ENCODE data around the gene PTPRM.

The PTPRM gene

GRCh38 chr18:8300751-8301410, 733.8 kb downstream of the PTPRM start:
- DNase-seq = no peak

GRCh38 chr18:8301427-8302172, 734.5 kb downstream of the PTPRM start:
- DNase-seq = no peak

- DNase-seq = no peak
Observed at GRCh38 chr18:8303151-8303755, 736.1 kb downstream of the PTPRM start.

GRCh38 chr18:8307960-8308359, 740.8 kb downstream of the PTPRM start:
- no peak for DNase-seq

- no peak for DNase-seq
Observed at GRCh38 chr18:8313043-8313442, 745.9 kb downstream of the PTPRM start.

GRCh38 chr18:8314124-8314523, 747.0 kb downstream of the PTPRM start:
- no peak for DNase-seq

GRCh38 chr18:8319798-8320489, 752.8 kb downstream of the PTPRM start:
- DNase-seq = no peak

- no peak for DNase-seq
Observed at GRCh38 chr18:8322486-8322885, 755.4 kb downstream of the PTPRM start.

GRCh38 chr18:8324343-8325065, 757.4 kb downstream of the PTPRM start:
- no peak for DNase-seq

GRCh38 chr18:8326763-8327394, 759.8 kb downstream of the PTPRM start:
- DNase-seq = no peak

- DNase-seq = no peak
Observed at GRCh38 chr18:8328126-8328525, 761.0 kb downstream of the PTPRM start.

GRCh38 chr18:8329186-8329771, 762.2 kb downstream of the PTPRM start:
- DNase-seq = peak in 1 of 3 donors; percentile 14

- DNase-seq = no peak
Observed at GRCh38 chr18:8330575-8330974, 763.5 kb downstream of the PTPRM start.

- DNase-seq = no peak
Observed at GRCh38 chr18:8332286-8332685, 765.2 kb downstream of the PTPRM start.

- DNase-seq = no peak
Observed at GRCh38 chr18:8333961-8334360, 766.8 kb downstream of the PTPRM start.

- DNase-seq = no peak
Observed at GRCh38 chr18:8337211-8337610, 770.1 kb downstream of the PTPRM start.

GRCh38 chr18:8339210-8339609, 772.1 kb downstream of the PTPRM start:
- no peak for DNase-seq

- DNase-seq = no peak
Observed at GRCh38 chr18:8339952-8340351, 772.8 kb downstream of the PTPRM start.

- DNase-seq = no peak
Observed at GRCh38 chr18:8341481-8342230, 774.5 kb downstream of the PTPRM start.

GRCh38 chr18:8348051-8348720, 781.1 kb downstream of the PTPRM start:
- no peak for DNase-seq
